Activated CD4-positive, alpha-beta T cell treated with anti-CD3 and anti-CD28 coated beads for 36 hours (primary cell): ENCODE results near the gene C11orf16. TPM values are rescaled to one million over a fixed set of nuclear protein-coding genes. Genes with fewer than 3 reads are reported as not detected.
"Not testable (repeated sequence)": the region's sequence is repeated elsewhere in the genome, so short reads cannot be mapped to it uniquely, and the experiment has no call there.

Source experiments
- ATAC-seq: fragments of 200-7000 bp; cut with Tn5 transposase; one replicate; pipeline ENCODE4 v1.10.0; 2021; ENCODE audit warnings: mild to moderate bottlenecking, moderate library complexity
- CTCF ChIA-PET: fragments of 350-600 bp; sonication (Branson Sonifier 250); formaldehyde crosslinking; loops from one replicate; lab custom pipeline; 2021; ENCODE audit warnings: antibody characterized with exemption; lab: Charles Lee
- POLR2A ChIA-PET: fragments of 350-600 bp; sonication (Branson Sonifier 250); formaldehyde crosslinking; loops from one replicate; lab custom pipeline; 2021; ENCODE audit warnings: antibody characterized with exemption, inconsistent platforms; lab: Charles Lee
- DNase-seq: peaks from one replicate; pipeline ENCODE4 v3.0.0-alpha.2; 2020
- H3K27ac Mint-ChIP-seq: one replicate; pipeline ENCODE4 v1.8.0; 2021; ENCODE audit warnings: mixed read lengths
- H3K27me3 Mint-ChIP-seq: one replicate; pipeline ENCODE4 v1.8.0; 2021; ENCODE audit warnings: mixed read lengths
- H3K36me3 Mint-ChIP-seq: one replicate; pipeline ENCODE4 v1.8.0; 2021; ENCODE audit warnings: low read depth, mixed read lengths
- H3K4me1 Mint-ChIP-seq: one replicate; pipeline ENCODE4 v1.8.0; 2021; ENCODE audit warnings: mixed read lengths
- H3K4me3 Mint-ChIP-seq: one replicate; pipeline ENCODE4 v1.8.0; 2021; ENCODE audit warnings: mild to moderate bottlenecking, moderate library complexity, mixed read lengths
- H3K9me3 Mint-ChIP-seq: one replicate; pipeline ENCODE4 v1.8.0; 2021; ENCODE audit warnings: low read depth, mixed read lengths
- intact Hi-C, 2 experiments: fragments of 100-400 bp; cut with DNase I in 1 of 2; cut with micrococcal nuclease in 1 of 2; formaldehyde crosslinking; loops; one replicate each; pipeline versions ENCODE4 v1.14.2 to v1.15.1; 2022 to 2024; cut with DNase I, micrococcal nuclease
- total RNA-seq, 2 experiments: library from RNA; stranded (reverse); gene quantifications; one replicate each; pipeline ENCODE4 v1.2.3, GENCODE V29; 2021

Gene C11orf16
- total RNA-seq, 2 experiments from 2014 or later: not detected

GRCh38 chr11:8891185-8891584 lies 41.6 kb downstream of the C11orf16 start:
- POLR2A ChIA-PET, ATAC-seq: not testable (repeated sequence)

GRCh38 chr11:8886322-8886721 lies 46.4 kb downstream of the C11orf16 start:
- ChIA-PET POLR2A (no interaction called here), CTCF (no interaction called here)
- Mint-ChIP-seq H3K27me3 (peaks cover 24% of the 10 kb centered on the region), H3K9me3 (peaks cover 5% of the 10 kb centered on the region), H3K4me3 (no peak overlapping the region), H3K4me1 (no peaks in the 10 kb centered on the region), H3K27ac (no peak overlapping the region), H3K36me3 (peaks cover 3% of the 10 kb centered on the region)
- ATAC-seq (no peak), DNase-seq (no peak)
- intact Hi-C loops: no loop called here

More at GRCh38 chr11:8891185-8891584, 41.6 kb downstream of the C11orf16 start:
- intact Hi-C loops, H3K9me3 Mint-ChIP-seq, DNase-seq, H3K27ac Mint-ChIP-seq, CTCF ChIA-PET, H3K4me1 Mint-ChIP-seq, H3K4me3 Mint-ChIP-seq, H3K36me3 Mint-ChIP-seq: not testable (repeated sequence)
- H3K27me3 Mint-ChIP-seq: peaks cover 20% of the 10 kb centered on the region

DNA sequence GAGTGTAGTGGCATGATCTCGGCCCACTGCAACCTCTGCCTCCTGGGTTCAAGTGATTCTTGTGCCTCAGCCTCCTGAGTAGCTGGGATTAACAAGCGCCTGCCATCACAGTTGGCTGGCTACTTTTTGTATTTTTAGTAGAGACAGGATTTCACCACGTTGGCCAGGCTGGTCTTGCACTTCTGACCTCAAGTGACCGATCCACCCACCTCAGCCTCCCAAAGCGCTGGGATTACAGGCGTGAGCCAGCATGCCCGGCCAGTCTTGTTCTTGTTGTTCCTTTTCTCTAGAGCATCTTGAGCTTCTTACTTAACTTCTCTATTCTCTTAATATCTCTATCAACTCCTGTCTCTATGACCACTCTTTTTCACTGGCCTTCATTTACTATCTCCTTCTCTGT lies 51.2 kb downstream of the C11orf16 start:
- H3K4me1 Mint-ChIP-seq, DNase-seq, H3K9me3 Mint-ChIP-seq, H3K4me3 Mint-ChIP-seq, POLR2A ChIA-PET, H3K36me3 Mint-ChIP-seq, H3K27ac Mint-ChIP-seq, ATAC-seq, intact Hi-C loops, CTCF ChIA-PET: not testable (repeated sequence)
- H3K27me3 Mint-ChIP-seq: peaks cover 20% of the 10 kb centered on the region

GRCh38 chr11:8878771-8879170 lies 54.0 kb downstream of the C11orf16 start:
- H3K4me3 Mint-ChIP-seq: no peak overlapping the region
- peaks cover 16% of the 10 kb centered on the region for H3K27me3 Mint-ChIP-seq
- no peak for DNase-seq
- POLR2A ChIA-PET: interaction anchor here (0.7 kb wide), 1 partner anchor 61 kb away, joined by 4 read pairs; no protein-coding TSS in a partner anchor
- no peaks in the 10 kb centered on the region for H3K36me3 Mint-ChIP-seq
- no peak for ATAC-seq
- H3K4me1 Mint-ChIP-seq: peaks cover 3% of the 10 kb centered on the region
- H3K27ac Mint-ChIP-seq: no peak overlapping the region
- CTCF ChIA-PET: no interaction called here
- intact Hi-C loops: no loop called here
- H3K9me3 Mint-ChIP-seq: no peaks in the 10 kb centered on the region

DNA sequence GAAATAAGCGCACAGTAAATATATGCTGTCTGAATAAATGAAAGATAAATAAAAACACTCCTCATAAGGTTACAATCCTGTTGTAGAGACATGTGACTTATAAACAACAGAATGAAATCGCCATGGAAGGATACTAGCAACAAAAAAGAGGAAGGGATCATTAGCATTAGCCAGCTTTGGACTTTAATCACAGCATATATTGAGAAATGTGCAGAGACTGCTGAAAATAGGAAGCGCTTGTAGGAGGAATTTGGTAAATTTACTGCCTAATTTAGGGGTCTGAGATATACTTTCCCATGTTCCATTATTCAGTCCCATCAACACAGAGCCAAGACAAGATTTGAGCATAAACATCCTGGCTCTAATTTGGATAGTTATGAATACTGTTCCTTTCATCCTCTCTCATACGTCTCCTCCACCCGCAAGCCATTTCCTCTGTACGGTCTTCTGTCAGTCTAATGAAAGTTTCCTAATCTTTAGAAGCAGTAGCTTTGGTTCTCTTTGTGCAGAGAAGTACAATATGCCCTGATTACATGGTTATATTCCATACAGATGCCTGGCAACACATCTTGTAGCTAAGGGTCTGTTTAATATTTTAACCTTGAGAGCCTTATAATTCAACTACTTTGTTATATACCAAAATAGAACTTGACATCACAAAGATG lies 58.9 kb downstream of the C11orf16 start:
- peaks cover 10% of the 10 kb centered on the region for H3K4me1 Mint-ChIP-seq
- intact Hi-C loops: no loop called here
- peaks cover 29% of the 10 kb centered on the region for H3K27me3 Mint-ChIP-seq
- POLR2A ChIA-PET: no interaction called here
- H3K27ac Mint-ChIP-seq: no peak overlapping the region
- ATAC-seq: peak; percentile 33
- DNase-seq: no peak
- CTCF ChIA-PET: interaction anchor here (1.4 kb wide), 1 partner anchor 265 kb away, joined by 3 read pairs; no protein-coding TSS in a partner anchor
- no peaks in the 10 kb centered on the region for H3K36me3 Mint-ChIP-seq
- H3K9me3 Mint-ChIP-seq: no peaks in the 10 kb centered on the region
- no peak overlapping the region for H3K4me3 Mint-ChIP-seq

DNA sequence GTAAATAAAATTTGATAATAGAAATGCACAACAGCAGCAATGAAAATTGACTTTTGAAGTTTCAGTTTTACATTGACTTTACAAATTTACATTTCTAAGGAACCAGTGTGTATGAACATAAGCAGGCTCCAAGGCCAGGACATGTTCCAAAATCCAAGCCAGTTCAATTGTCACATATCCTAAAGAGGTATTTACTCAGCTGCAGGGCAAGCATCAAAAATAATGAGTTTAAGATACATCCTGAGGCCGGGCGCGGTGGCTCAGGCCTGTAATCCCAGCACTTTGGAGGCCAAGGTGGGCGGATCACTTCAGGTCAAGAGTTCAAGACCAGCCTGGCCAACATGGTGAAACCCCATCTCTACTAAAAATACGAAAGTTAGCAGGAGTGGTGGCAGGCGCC lies 60.8 kb downstream of the C11orf16 start:
- no peak overlapping the region for H3K27ac Mint-ChIP-seq
- ChIA-PET POLR2A (no interaction called here), CTCF (no interaction called here)
- H3K4me3 Mint-ChIP-seq: no peak overlapping the region
- H3K27me3 Mint-ChIP-seq: peaks cover 35% of the 10 kb centered on the region
- DNase-seq (no peak), ATAC-seq (no peak)
- peaks cover 10% of the 10 kb centered on the region for H3K4me1 Mint-ChIP-seq
- no peaks in the 10 kb centered on the region for H3K9me3 Mint-ChIP-seq
- H3K36me3 Mint-ChIP-seq: no peaks in the 10 kb centered on the region
- intact Hi-C loops: loop anchor here in 1 of 2 experiments (1.0 kb wide), 1 partner anchor 14 kb away; no protein-coding TSS in a partner anchor

- peaks cover 10% of the 10 kb centered on the region for H3K4me1 Mint-ChIP-seq
- no peak for DNase-seq
- peak overlapping the region; percentile 40 for H3K4me3 Mint-ChIP-seq
- no peaks in the 10 kb centered on the region for H3K36me3 Mint-ChIP-seq
- H3K27me3 Mint-ChIP-seq: peaks cover 38% of the 10 kb centered on the region
- intact Hi-C loops: loop anchor here in 1 of 2 experiments (1.0 kb wide), 1 partner anchor 13 kb away; no protein-coding TSS in a partner anchor
- CTCF ChIA-PET: no interaction called here
- POLR2A ChIA-PET: no interaction called here
- no peak overlapping the region for H3K27ac Mint-ChIP-seq
- H3K9me3 Mint-ChIP-seq: no peaks in the 10 kb centered on the region
- ATAC-seq: no peak
Observed at GRCh38 chr11:8871171-8871775, 61.5 kb downstream of the C11orf16 start.

- no peak overlapping the region for H3K27ac Mint-ChIP-seq
- ChIA-PET CTCF (no interaction called here), POLR2A (no interaction called here)
- DNase-seq (peak; percentile 51), ATAC-seq (peak; percentile 55)
- no peaks in the 10 kb centered on the region for H3K36me3 Mint-ChIP-seq
- H3K27me3 Mint-ChIP-seq: peaks cover 39% of the 10 kb centered on the region
- H3K4me1 Mint-ChIP-seq: peaks cover 10% of the 10 kb centered on the region
- no peaks in the 10 kb centered on the region for H3K9me3 Mint-ChIP-seq
- H3K4me3 Mint-ChIP-seq: peak overlapping the region; percentile 63
- intact Hi-C loops: loop anchor here in 1 of 2 experiments (1.0 kb wide), 1 partner anchor 12 kb away; no protein-coding TSS in a partner anchor
Observed at GRCh38 chr11:8870411-8871170, 62.2 kb downstream of the C11orf16 start.

Other genes with a start within 250 kb of the C11orf16 start
- gene AKIP1, start 21.8 kb downstream of the C11orf16 start, total RNA-seq: 10 to 100 TPM; 29.8 to 32.2 TPM
- not detected for gene ASCL3, start 10.1 kb upstream of the C11orf16 start, total RNA-seq
- gene TMEM9B, start 31.5 kb upstream of the C11orf16 start, total RNA-seq: 10 to 100 TPM in 1 of 2 experiments, 1 to 10 TPM in 1; 9.9 to 13.1 TPM
- gene NRIP3, start 71.1 kb upstream of the C11orf16 start, total RNA-seq: 1 to 10 TPM; 2.1 to 2.2 TPM
- not detected for gene SCUBE2, start 158.7 kb upstream of the C11orf16 start, total RNA-seq